ENCODE measurements around the gene NDUFB8. TPM values are rescaled to one million over a fixed set of nuclear protein-coding genes. Genes with fewer than 3 reads are reported as not detected.

The NDUFB8 gene
- 97.5 and 156 TPM in 2 replicates for total RNA-seq

GRCh38 chr10:100529475-100530298 is at the start of gene NDUFB8:
NDUFB8 (minus strand) TSS chr10:100529871; CDS start chr10:100529851, 20 bp downstream.

DNA sequence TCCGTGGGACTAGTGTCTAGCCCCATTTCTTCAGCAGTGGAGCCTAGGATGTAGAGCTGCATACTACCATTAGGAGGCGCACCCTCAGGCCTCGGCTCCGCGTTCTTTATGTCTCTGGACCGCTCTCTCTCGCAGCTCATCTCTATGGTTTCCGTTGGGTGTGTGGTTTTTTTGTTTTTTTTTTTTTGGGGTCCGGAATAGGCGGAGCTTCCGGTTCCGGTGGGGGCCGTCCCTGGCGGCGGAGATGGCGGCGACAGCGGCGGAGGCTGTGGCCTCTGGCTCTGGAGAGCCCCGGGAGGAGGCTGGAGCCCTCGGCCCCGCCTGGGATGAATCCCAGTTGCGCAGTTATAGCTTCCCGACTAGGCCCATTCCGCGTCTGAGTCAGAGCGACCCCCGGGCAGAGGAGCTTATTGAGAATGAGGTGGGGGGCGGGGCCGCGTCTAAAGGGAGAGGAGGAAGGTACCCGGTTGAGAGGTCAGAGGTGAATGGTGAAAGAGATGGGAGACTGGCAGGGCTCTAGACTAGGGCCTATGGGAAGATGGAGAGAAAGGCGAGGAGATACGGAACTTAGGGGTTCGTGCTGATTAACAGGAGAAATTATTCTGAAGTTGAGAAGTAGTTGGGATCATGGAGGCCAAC is 6.2 kb upstream of the NDUFB8 start, which contains the start of gene HIF1AN:
TSS of gene HIF1AN (plus strand) at position 229 of the 639 bp plus-strand sequence. CDS start at position 245, 16 bp downstream.

GRCh38 chr10:100519311-100520051 is 10.2 kb downstream of the NDUFB8 start, which contains the start of gene SEC31B:
SEC31B (minus strand) TSS chr10:100519861; CDS start chr10:100516952, 2,909 bp downstream.

Other genes starting within 250 kb of the NDUFB8 start
- gene BLOC1S2, start 243.2 kb downstream of the NDUFB8 start, total RNA-seq, result 47.4 and 56.9 TPM in 2 replicates
- gene PKD2L1, start 199.6 kb downstream of the NDUFB8 start, total RNA-seq, result not detected in 2 replicates
- gene SCD, start 182.6 kb downstream of the NDUFB8 start, total RNA-seq, result 77.3 and 96.7 TPM in 2 replicates
- not detected in 2 replicates for gene WNT8B, start 66.9 kb downstream of the NDUFB8 start, total RNA-seq
- gene SEC31B, start 10.0 kb downstream of the NDUFB8 start, total RNA-seq, result 0.96 and 2.8 TPM in 2 replicates
- 10.7 and 13.0 TPM in 2 replicates for gene HIF1AN, start 6.1 kb upstream of the NDUFB8 start, total RNA-seq
- 0.38 TPM in 1 of 2 replicates, not detected in the other for gene PAX2, start 215.7 kb upstream of the NDUFB8 start, total RNA-seq